ELR (cell line): ENCODE results near the gene IGSF5.
"Not testable (repeated sequence)": the region's sequence is repeated elsewhere in the genome, so short reads cannot be mapped to it uniquely, and the experiment has no call there.

Source experiments
- DNase-seq: peaks from one replicate; pipeline ENCODE4 v3.0.0-alpha.2; 2015; ENCODE audit warnings: low read depth

The IGSF5 gene

DNA sequence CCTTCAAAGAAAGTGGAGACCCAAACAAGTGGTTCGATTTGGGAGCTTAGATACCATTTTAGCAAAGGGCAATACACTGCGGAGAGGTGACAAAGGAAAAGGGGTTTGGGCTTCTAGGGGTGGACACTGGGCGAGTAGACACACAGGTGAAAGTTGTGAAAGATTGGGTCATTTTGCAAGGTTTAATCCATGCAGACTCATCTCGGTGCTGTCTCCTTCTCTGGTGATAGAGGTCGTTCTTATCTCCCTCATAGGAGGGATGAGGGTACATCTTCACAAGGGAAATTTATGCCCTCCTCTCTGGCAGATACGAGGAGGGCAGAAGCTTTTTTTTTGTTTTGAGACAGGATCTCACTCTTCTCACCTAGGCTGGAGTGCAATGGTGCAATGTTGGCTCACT, 6.4 kb upstream of the IGSF5 start:
- no peak for DNase-seq

DNA sequence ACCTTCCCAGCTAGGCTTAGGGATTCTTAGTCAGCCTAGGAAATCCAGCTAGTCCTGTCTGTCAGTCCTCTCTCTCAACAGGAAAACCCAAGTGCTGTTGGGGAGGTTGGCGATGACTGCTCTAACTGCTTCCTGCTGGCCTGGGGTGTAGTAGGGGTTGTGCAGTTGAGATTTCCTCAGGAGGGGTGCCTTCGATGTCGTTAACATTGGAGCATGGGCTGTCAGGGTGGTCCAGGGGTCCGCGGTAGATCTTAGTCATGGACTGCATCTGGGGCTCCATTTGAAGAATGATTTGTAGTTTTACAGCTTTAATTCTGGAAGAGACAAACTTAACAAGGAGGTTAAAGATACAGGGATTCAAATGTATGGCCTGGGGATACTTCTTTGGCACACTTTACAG, 5.5 kb upstream of the IGSF5 start:
- not testable (repeated sequence) for DNase-seq

DNA sequence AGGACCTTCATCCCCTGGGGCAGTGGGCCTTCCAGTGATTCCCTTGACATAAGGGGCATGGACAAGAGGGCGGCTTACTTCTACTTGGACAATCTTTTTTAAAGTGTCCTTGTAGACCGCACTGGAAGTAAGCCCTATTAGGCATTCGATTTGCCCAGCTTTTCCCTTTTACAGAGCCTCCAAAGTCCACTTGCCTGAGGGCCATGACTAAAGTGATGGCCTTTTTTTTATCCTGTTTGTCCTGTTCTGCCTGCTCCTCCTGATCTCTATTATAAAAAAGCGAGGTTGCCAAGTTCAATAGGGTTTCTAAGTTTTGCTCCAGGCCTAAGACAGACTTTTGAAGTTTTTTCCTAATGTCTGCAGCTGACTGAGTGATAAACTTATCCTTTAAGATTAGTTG, 2.4 kb upstream of the IGSF5 start:
- not testable (repeated sequence) for DNase-seq

DNA sequence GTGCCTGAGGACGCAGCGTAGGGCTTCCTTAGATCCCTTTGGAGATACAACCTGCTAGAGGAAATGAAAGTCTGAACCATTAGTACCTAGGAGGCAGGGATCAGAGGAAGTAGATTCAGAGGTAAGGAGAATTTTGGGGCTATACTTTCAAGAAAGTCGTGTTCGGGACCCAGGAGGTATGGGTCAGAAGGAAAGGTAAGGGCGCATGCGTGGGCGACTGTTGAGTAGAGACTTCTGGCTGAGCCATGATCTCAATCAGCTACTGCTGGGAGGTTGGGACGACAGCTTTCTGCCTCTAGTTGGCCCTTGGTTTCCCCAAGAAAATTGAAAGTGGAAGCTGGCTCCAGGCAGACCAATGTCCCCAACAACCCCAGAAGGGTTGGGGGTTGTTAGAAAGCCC, 349 bp downstream of the IGSF5 start:
- DNase-seq, result not testable (repeated sequence)

DNA sequence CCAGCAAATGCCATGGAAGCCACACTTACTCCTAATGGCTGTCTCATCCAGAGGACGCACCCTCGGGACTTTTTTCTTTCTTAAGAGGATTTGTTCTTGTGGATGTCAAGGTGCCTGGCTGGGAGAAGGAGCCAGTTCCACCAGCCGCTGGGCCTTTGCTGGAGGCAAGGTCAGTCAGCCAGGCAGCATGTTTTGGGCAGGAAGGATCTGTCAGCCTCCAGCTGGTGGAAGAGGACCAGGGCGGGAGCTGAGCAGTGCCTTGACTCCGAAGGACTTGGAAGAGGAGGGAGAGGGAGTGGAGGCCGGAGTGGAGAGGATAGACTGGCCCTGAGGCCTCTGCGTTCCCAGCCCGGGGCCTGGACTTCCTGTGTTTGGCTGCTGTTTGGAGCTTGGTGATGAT, 5.7 kb downstream of the IGSF5 start:
- DNase-seq, result no peak

DNA sequence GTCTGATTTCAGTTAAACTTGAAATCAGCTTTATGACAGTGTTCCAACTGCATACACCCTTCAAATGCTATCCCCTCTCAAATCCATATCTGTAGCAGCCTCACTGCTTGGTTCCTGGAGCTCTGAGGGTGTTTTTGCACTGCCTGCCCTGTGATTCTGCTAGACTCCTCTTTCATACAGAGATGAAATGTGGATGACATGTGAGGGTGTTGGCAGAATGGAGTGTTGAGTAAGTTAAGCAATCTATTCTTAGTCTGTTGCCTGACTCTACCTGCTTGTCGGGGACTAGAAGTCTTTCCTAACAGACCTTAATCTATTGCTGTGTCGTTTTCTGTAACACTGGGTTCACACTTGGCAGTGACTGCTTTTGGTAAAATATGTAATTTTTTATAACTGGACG, 9.8 kb downstream of the IGSF5 start:
- no peak for DNase-seq

DNA sequence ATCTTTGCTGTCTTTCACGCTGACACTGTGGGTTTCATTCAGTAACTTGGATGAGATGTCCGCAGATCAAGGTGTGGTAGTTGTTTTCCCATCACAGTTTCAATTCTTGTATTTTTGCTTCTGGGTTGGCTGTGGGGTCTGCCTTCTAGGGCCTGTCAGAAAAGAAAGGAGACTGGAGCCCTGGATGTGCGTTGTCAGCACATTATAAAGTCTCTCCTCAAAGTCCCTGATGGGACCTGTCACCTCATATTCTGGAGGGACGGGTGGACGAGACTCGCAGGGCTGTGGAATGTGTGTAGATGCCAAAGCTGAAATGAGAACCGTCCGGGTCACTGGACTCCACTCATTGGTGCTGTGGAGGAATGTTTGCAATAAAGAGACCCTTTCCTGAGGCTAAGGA, 11.3 kb downstream of the IGSF5 start:
- no peak for DNase-seq

DNA sequence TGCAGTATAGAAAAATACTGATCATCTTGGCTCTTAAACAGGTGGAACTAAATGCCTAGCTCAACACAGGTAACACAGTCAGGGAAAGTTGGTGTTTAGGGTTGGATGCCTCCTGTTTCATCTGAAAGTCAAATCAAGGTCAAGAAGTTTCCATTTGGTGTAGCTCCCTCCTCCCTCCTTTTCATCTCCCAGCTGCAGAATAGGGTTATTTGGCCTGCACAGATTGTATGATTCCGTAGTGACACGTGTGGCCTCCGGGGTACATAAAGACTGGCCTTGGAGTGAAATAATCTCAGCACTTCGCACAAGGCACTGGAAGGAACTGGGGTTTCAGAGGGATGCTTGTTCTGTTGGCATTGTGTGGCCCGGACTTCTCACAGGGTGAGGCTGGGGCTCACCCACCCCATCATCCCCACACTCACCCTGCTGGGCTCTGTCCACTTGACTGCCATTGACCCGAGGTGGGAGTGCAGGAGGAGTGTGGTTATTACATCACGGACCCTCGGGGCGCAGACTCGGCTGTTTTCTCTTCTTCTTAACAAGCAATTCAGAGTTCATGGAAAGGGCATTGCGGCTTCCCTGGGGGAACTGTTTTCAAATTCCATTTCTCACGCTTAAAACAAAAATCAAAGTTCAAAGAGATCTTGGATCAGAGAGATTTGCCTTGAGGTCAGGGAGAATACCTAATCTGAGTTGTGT, 18.4 kb downstream of the IGSF5 start:
- DNase-seq, result no peak

DNA sequence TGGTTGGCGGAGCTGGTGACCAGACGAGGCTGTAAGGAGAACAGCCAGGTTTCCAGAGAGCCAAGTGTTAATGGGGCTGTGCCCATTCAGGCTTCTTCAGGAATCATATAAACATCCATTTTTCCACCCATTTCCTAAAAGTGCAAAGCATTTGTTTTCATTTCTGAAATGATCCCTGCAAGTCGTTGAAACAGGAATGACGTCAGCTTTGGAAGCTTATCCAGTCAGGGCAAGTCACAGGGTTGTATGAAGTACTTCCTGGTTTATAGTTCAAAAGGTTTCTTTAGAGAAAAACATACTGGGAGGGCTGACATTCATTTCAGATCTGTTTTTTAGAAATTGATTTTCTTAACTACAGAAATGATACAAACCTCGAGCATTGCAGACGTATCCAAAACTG, 29.2 kb downstream of the IGSF5 start:
- no peak for DNase-seq

DNA sequence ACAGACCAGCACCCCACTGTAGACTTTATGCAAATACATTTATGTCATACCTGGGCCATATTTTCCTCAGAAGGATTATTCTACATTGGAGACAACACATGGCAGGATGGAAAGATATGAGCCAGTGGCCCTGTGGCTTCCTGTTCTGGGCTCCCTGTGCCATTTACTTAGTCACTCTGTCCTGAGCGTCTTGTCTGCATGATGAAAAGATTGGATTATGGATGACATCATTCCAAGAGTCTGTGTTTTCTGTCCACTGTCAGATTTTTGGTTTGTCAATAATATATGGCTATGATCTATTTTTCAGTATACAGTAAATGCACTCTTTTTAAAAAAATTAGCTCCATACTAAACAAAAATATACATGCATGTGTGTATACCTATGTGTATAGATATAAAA, 30.8 kb downstream of the IGSF5 start:
- no peak for DNase-seq

DNA sequence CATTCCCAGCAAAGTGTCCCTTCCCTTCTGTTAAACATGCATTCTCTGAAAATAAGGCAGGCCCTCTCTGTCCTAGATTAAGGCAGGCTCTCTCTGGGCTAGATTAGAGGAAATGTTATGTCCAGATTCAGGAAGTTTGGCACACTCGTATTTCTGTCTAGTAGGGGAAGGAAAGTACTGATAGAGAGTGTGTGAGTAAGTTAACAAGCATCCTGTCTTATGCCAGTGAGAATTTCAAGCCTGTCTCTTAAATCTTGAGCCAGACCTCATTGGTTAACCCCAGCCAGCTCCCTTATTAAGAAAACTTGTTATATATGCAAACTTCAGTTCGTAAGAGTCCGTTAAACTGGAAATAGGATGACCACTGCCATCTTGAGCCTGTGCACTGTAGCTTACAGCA, 31.6 kb downstream of the IGSF5 start:
- no peak for DNase-seq

DNA sequence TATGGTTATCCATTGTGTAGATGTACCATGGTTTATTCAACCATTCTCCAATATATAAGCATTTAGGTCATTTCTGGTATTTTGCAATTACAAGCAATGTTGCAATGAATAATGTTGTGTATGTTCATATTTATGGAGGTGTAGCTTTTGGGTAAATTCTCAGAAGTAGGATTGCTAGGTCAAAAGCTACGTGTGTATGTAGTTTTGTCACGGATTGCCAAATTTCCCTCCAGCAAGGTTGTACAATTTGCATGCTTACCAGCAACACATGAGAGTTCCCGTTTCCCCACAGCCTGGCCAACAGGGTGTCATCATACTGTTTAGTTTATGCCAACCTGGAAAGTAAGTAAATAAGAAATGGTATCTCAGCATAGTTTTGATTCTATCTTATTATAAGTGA, 36.3 kb downstream of the IGSF5 start:
- DNase-seq, result no peak

DNA sequence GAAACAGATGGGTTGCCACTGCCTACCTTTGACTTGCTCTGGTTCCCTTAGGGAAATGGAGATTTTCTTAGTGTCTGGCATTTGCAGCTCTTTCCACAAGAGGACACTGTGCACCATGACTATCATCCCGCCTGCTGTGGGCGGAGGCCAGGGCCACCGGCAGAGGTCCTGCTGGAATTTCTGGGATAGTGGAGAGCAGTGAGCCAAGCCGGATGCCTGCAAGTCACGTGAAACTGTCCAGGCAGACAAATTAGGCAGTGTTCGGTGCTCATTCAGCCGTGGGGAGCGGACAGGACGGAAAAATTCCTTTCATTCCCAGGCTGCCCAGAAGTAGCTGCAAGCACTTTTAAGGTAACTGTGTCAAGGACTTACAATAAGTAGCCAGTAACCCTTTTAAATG, 43.4 kb downstream of the IGSF5 start:
- DNase-seq, result peak; percentile 59

DNA sequence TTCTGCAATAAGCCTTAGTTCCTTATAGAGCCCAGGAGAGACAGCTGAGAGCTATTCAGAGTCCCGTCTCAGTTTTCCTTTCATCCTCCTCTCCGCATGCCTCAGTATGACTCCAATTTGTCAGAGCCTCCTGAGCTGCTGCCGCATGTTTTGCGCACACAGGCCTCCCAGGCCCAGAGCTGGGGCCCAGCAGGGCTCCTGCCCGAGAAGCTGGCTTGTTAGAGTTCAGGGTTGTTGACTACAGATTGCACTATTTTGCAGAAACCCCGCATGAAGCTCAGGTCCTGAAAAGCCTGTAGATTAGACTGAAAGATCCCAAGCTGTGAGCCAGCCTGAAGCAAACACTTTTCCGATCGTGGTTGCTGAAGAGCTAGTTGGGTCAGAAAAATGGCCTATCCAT, 51.5 kb downstream of the IGSF5 start:
- no peak for DNase-seq

DNA sequence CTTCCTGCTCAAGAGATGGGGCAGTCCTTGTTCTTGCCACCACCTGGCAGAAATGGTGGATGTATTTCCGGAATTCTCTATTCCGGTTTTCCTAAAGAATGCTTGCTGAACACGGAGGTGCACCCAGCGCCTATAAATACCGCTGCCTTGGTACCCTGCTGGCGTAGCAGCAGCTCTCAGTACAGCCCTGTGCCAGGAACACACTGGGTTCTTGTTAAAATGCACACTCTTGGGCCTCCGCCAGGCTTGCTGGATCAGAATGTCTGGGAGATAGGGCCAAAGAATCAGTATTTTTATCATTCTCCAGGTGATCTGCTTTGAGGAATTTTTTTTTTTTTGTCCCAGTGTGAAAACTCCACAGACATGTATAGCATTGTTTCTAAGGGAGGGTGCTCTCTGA, 54.2 kb downstream of the IGSF5 start:
- no peak for DNase-seq

DNA sequence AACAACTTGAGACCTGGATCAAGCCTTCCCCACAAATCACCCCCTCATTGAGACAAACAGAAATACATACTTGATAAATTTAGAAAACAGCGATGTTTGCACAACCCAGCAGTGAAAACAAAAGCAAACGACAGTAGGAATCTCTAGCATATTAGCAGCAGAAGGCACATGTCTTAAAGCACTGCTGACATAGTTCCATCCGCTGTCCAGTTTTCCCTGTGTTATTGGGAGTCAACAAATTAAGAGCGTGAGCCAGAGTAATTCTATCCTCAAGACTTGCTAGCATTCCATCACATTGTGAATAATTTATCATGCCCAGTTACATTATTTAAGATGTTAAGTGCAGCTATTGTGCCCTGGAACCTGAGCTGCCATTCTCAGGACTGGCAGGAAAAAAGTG, 55.3 kb downstream of the IGSF5 start:
- DNase-seq, result no peak

DNA sequence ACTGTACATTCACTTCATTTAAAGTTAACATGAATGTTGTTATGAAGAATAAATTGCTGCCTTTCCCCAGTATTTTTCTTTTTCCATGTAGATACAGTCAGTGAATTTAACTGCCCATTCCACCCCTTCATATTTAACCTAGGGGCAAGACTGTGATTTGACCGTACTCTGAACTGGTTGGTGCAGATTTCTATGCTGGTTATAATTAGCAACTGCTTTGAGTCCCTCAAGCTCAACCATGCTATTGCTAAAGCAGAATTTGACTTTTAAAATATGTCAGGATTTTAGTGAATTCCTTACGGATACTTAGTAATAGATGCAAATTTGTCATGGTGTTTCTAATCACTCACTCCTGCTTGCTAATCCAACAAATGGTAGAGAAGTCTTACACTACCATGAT, 57.2 kb downstream of the IGSF5 start:
- no peak for DNase-seq

DNA sequence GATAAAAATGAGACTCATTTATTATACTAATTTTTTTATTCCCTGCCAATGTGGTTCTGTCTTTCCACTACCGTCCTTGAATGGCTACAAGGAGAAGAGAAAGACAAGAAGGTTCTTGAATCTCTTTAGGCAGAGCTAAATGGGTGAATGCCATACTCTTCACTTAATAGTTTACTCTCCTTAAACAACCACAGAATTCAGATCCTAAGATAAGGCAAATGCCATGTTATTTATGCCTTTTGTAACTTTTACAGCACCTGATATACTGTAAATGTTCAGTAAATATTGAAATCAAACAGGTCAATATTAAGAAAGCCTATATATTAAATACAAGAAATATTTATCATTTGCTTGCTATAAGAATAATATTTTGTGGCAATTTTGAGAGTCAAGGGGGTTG, 58.4 kb downstream of the IGSF5 start:
- no peak for DNase-seq

DNA sequence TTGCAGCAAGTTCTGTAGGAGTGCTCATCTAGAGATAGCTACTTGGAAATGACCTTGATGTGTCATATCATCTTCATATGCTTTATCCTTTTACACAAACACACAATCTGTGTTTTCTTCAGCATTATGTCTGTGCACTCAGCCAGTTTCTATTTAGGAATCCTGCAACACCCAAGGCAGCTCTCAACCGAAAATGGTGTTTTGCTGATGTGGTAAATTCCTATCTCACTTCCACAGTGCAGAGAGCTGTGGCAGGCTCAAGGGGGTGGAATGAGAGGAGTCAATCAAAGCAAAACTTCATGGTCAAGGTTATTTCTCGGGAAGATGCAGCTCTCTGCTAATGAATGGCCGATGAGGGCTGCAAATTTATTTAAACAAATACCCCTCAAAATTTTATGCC, 59.3 kb downstream of the IGSF5 start:
- DNase-seq, result no peak

DNA sequence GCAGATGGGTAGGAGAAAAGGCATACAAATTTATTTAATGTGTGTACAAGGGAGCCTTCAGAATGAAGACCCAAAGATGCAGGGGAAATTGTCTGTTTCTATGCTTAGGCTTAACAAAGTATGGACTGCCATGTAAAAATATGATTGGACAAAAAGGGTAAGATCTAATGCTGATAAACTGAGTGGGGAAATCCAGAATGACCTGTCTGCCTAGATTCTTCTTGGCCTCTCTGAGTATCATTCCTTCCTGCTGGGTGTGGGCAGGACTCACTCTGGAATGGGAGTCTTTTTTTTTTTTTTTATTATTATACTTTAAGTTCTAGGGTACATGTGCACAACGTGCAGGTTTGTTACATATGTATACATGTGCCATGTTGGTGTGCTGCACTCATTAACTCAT, 61.0 kb downstream of the IGSF5 start:
- no peak for DNase-seq

DNA sequence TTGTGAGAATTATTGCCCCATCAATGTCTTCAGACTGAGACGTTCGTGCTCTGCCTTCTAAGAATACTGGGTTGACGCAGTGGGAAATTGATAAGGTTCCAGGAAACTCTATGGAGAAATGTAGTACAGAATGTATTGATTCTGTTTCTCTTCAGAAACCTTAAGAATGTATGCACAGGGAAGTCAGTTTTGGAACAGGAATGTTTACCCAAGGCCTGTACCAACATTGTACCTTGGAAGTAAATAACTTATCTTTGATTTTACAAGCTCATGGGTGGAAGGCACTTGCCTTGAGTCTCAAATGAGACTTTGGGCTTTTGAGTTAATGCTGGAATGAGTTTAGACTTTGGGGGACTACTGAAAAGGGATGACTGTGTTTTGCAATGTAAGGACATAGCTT, 62.8 kb downstream of the IGSF5 start:
- no peak for DNase-seq

DNA sequence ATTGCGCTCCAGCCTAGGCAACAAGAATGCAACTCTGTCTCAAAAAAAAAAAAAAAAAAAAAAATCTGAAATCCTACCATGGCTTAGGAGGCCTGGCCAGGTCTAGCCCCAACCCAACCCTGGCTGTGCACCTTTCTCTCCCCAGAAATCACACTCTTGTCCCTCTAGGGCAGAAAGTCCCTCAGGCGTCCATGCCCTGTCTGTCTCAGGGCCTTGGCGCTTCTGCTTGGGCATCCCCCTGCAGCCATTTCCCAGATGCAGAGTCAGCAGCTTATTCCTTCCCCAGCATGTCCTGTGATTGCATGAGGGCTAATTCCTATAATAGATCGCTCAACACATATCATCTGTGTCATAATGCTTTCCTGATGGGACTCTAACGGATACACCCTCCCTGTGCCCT, 65.0 kb downstream of the IGSF5 start:
- DNase-seq, result no peak

DNA sequence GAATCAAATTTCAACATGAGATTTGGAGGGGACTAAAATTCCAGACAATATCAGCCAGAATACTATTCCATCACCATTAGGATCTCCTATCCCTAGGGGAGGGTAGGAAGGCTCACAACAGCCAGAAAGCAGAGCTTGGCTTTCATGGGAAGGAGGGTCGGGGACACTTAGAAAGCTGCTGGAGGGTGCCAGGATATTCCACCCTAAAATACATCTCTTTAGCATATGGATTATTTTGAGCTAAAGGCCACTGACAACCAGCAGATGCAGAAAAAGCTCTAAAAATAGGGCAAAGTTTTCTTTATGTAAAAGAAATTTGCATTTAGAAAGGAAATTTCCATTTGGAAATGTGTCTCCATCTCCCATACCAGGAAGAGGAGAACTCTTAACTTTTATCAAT, 68.0 kb downstream of the IGSF5 start:
- no peak for DNase-seq

DNA sequence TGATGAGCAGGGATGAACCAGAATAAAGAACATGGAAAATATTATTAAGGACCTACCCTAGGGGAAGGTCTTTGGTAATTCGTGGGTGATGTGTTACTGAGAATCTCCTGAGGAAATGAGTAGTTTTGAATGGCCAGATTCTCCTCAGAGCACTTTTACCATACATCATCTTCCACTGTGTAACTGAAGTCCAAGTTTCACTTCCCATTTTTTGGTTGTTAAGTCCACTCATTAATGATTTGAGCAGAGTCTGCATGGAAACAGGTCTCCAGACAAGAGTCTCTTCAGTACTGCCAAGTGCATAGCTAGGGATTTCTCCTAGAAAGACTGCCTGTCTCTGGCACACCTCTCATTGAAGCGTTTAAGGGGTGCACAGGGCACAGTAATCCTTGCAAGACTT, 73.6 kb downstream of the IGSF5 start:
- DNase-seq, result no peak

DNA sequence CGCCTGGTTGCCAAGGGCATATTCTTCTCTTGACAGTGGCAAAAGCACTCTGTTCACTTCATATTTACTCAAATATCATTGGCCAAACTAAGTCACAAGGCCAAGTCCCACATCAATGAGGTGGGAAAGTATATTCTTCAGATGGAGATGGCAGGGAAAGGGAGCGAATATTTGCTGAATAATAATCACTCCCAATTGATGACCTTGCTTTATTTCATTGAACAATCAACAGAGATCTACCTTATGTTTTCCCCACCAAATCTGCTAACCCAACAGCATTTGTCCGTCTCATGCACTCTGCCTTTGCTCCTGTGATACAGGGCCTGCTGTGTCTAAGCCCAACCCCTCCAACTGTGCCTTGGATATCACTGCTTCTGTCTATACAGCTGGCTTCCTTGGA, 77.1 kb downstream of the IGSF5 start:
- DNase-seq, result no peak
